ENCODE data around the gene SCO1.
"Not testable (repeated sequence)": the region's sequence is repeated elsewhere in the genome, so short reads cannot be mapped to it uniquely, and the experiment has no call there.

The SCO1 gene

DNA sequence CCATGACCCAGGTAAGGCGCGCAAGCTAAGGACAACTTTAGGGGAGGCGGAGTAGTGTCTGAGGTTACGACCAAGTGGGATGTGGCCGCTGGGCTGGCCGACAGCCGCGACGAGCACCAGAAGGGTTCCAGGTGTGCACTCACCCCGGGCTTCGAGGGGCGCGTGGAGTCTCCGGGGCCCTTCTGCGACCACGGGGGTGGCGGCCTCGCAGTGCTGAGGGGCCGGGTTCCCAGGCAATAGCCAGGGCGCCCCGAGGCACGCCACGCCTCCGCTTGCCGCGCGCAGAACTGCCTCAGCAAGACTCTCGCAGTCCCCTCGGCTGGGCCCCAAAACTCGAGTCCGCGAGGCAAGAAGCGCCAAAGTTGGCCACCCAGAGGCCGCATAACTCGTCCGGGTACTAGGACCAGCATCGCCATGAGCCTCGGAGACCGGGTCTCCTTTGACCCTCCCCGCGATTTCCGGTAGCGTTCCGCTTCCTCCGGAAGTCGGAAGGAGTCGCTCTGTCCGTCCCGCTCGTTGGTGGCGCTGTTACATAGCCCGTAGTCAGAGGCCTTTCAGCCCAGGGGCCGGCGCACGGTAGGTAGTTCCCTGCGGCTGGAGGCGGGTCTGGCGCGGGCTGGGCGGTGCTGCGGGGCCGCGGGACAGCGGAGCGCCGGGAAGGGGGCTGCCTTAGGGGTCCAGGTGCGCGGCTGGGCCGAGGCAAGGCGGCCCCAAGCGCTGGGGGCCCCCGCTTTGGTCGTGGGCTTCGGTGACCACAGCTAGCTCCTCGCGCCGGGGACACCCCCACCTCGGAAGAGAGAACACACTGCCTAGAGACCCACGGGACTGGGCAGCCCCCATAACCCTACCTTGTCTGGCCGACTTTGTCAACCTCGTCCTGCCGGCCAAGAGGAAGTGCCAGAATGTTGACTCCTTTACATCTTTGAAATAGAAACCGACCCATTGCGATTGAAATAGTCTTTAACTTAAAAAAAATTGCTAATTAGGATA is at the start of gene SCO1, which contains the start of gene ADPRM:
Gene SCO1, minus strand, starts transcription at position 442 of the 990 bp plus-strand sequence. Its CDS starts 26 bp downstream, at position 416.
Gene ADPRM, plus strand, starts transcription at position 503 of the 990 bp plus-strand sequence. CDS start 7,333 bp downstream, outside the sequence.
- peak; percentile 86 for DNase-seq

DNA sequence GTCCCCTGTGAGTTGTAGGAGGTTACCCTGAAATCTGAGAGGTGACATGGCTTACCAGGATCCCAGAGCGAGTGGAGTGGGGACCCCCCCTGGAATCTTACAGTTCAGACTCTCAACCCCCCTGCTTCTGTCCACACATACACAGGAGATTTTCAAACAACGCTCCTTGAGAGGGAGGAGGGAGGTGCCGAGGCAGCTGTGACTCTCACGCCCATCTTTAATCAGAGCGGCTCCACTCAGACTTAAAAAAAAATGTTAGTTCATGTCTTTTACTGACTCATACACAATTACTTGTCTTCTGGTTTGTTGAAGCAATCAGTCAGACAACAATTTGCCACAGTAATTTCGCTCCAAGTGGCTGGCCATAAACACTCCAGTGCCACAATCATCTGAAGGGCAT is 47.9 kb upstream of the SCO1 start:
- DNase-seq, result no peak

DNA sequence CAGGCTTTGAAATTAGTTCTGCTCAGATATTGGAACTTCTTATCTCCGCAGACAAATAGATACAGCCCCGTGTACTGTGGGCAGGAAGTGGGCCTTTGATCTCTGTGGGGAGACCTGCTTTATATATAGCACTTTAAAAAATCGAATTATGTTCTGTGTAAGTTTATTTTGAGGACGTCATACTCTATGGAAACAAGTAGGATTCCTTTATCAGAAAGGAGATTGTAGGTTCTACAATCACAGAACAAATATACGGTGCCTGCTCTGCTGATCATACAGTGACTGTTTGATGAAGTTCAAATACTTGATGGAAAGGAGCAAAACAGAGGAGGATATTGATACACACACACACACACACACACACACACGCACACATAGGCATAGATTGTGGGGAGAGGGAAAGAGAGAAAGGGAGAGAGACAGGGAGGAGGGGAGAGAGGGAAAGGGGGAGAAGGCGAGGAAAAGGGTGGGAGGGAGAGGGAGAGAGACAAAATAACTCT is 47.2 kb upstream of the SCO1 start:
- no peak for DNase-seq

DNA sequence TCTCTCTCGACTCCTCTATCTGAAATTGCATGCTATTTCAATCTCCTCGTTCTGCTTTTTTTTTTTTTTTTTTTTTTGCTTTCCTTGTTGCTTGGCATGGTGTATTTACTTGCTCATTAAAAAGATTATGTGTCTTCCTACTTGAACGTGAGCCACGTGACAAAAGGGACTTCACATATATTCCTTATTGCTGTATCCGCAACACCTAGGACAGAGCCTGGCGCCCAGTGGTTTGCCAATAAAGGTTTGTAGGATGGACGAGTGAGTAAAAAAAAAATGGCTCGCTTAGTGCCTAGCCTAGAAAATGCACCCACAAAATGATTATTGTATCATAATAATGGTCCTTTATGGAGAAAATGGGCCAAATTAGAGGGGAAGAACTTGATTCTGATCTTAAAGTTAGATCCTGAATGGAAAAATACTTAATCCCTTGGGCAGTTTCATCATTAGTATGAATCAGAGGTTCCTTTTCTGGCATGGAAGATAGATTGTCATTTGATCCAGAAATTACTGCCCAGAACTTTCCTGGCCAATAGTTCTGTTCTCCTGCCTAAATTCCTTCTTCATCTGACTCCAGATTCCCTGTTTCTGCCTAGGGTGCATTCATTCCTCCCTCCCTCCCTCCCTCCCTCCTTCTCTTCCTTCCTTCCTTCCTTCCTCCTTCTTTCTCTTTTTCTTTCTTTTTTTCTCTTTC is 46.1 kb upstream of the SCO1 start:
- no peak for DNase-seq

DNA sequence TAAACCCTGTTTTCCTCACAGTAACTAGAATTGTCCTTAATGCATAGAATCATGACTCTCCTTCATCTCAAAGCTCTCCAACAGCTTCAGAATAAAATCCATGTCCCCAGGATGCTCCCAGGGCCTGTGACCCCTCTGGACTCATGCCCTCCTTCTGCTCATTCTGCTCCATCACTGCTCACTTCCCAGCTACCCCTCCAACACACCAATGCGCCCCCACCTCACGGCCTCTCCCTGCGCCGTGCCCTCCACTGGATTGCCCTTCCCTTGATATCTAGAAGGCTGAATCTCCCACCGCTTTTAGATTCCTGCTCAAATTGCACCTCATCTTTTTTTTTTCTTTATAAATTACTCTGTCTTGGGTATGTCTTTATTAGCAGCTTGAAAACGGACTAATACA is 45.1 kb upstream of the SCO1 start:
- no peak for DNase-seq

DNA sequence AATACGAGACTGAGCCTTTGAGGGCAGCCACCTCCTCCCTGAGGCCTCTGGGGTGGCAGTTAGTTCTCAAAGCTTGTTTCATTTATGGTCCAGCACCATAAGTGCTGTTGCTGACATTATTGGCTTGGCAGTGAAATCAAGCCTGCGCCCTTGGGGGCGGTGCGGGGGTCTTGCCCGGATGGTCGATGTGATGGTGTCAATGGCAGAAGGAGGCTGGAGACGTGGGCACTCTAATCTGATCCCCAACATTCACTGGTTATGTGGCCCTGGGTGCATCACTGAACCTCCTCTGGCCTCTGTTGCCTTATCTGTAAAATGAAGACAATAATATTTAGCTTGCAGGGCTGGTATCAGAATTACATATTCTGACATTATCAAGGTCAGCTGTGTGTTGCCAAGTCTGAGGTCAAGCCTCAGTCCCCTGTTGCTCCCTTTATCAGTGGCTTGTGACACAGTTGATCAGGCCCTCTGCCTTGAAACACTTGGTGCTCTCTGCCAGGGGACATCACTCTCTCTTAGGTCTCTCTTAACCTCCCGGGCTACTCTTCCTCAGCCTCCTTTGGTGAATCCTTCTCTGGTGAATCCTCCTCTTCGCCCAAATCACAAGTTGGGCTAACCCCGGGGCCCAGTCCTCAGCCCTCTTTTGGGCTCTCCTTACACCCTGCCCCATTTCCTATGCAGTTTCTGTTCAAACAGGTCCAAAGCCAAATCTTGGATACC is 44.2 kb upstream of the SCO1 start:
- DNase-seq, result no peak

DNA sequence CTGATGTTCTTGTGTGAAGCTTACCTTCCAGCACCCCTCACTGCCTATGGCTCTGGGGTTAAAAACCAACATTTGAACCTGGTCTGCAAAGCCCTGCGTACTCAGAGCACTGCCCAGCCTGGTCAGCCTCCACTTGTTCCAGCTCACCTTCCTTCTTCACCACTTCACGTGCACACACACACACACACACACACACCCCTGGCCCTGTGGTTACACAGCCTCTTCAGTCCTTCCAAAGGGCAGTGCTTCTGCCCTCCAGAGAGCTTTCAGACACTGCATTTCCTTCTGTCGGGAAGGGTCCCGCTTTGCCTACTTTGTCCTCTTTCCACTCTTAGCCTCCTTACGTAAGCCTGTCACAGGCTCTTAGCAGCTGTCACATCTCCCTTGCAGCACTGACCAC is 42.1 kb upstream of the SCO1 start:
- no peak for DNase-seq

DNA sequence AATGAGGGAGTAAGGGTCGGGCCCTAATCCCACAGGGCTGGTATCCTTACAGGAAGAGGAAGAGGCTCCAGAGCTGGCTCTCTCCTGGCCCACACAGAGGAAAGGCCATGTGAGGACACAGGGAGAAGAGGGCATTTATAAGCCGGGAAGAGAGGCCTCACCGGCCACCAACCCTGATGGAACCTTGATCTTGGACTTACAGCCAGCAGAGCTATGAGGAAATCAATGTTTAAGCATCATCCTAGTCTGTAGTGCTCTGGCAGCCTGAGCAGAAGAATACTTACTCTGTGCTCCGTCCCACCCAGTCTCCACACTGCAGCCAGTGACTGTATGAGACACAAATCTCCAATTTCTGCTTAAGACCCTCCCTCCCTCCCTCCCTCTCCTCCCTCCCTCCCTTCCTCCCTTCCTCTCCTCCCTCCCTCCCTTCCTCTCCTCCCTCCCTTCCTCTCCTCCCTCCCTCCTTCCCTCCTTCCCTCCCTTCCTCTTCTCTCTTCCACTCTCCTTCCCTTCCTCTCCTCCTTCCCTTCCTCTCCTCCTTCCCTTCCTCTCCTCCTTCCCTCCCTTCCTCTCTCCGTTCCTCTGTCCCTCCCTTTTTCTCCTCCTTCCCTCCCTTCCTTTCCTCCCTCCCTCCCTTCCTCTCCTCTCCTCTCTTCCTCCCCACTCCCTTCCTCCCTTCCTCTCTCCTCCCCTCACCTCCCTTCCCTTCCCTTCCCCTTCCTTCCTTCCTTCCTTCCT is 41.4 kb upstream of the SCO1 start:
- DNase-seq, result no peak

DNA sequence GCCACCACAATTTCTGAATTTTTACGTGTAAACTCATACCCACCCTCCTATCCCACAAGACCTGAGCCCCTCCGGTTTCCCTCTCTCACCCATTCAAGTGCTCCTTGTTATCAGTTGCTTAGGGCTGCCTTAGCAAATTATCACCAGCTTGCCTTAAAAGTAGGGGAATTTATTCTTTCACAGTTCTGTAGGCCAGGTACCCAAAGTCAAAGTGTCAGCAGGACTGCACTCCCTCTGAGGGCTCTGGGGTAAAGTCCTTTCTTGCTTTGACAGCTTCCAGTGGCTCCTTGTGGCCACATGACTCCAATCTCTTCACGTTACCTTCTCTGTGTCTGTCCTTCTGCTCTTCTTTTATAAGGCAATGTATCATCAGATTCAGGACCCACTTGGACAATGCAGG is 40.4 kb upstream of the SCO1 start:
- no peak for DNase-seq

DNA sequence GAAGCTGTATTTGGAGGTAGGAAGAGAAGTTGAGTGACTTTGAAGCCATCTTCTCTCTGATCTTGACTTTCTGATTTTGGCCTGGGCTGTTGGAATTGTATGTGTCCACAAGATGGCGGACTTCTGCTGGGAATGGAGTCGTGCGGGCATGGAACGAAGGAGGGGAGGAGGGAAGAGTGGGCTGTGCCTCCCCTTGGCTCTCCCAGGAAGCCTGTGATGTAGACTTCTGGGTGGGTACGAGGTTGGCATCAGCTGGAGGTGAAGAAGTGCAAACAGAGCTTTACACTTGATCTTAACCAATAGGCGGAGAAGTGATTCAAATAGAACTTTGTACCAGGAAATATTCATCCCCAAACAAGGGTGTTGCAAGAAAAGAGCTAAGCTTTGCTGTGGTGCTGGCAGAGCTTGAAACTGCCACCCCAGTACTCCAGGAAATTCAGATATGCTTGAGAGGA is 39.9 kb upstream of the SCO1 start:
- peak; percentile 20 for DNase-seq

DNA sequence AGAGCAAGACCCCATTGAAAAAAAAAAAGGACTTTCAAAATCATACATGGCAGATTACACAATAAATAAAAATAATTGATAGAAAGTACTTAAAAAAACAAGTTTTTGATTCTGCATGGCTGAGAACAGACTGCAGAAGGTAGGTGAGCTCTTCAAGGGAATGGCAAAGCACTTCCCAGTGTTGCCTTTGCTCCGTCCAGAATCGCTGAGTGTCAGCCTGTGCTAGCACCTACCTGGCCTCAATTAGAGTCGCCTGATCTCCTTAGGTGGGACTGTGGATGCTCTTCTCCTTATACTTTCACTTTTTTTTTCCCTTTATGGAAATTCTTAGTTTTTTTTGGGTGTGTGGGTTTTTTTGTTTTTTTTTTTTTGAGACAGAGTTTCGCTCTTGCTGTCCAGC is 38.5 kb upstream of the SCO1 start:
- no peak for DNase-seq

DNA sequence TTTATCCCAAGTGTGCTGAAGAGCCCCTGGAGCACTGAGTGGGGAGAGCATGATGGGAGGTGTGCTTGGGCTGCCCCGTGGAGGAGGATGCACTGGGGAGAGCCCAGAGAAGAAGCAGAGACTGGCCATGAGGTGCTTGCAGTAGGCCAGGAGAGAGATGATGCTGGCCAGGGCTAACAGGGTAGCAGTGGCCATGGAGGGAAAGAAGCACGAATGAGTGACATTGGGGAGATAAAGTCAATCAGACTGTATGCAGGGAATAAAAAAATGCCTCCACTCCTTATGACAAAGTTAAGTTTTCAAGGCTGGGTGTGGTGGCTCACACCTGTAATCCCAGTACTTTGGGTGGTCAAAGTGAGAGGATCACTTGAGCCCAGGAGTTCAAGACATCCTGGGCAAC is 37.9 kb upstream of the SCO1 start:
- DNase-seq, result no peak

DNA sequence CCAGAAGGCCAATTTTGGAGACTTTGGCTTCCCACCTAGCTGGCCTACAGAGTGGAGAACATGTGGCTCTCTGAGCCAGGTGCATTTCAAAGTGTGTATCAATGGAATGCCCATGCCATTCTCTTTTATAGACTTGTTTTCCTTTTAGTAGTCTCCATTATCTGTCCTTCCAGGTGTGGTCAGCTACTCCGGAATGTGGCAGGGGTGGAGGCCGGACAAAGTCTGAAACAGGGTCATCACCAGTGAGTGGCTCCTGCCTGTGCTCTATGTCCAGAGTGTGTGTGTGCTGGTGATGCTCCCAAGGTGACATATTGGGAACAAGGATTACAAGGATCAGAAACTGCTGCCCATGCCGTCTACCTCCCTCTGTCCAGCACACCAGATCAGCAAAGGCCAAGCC is 36.3 kb upstream of the SCO1 start:
- DNase-seq, result no peak

DNA sequence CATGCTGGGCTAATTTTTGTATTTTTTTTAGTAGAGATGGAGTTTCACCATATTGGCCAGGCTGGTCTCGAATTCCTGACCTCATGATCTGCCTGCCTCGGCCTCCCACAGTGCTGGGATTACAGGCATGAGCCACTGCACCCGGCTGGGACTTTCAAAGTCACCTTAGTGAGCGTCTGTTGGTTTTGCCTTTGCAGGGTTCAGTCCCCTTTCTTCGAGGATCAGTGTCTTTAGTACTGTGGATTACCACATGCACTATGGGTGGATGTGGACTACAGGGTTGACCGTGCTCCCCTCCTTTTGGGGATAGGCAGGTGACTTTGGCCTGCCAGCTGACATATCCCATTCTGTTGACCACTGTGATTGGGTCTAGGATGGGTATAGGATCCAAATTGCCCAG is 34.8 kb upstream of the SCO1 start:
- not testable (repeated sequence) for DNase-seq

DNA sequence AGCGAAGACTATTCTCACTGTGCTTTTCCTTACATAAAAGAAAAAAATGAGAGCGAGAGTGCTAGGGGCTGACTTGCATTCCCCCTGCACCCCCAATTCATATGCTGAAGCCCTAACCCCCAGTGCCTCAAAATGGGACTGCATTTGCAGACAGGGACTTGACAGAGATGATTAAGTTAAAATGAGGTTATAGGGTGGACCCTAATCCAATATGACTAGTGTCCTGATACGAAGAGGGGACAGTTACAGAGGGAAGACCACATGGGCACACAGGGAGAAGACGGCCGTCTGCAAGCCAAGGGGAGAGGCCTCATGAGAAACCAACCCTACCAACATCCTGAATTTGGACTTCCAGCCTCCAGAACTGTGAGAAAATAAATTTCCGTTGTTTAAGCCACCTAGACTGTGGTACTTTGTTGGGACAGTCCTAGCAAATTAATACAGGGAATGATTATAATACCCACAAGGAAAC is 34.1 kb upstream of the SCO1 start:
- DNase-seq, result no peak

DNA sequence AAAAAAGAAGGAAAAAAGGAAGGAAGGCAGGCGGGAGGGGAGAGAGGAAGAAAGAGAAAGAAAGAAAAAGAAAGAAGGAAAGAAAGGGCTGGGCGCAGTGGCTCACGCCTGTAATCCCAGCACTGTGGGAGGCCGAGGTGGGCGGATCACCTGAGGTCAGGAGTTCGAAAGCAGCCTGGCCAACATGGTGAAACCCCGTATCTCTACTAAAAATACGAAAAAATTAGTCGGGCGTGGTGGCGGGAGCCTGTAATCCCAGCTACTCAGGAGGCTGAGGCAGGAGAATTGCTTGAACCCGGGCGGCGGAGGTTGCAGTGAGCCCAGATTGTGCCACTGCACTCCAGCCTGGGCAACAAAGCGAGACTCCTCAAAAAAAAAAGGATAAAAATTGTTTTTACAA is 32.9 kb upstream of the SCO1 start:
- not testable (repeated sequence) for DNase-seq

DNA sequence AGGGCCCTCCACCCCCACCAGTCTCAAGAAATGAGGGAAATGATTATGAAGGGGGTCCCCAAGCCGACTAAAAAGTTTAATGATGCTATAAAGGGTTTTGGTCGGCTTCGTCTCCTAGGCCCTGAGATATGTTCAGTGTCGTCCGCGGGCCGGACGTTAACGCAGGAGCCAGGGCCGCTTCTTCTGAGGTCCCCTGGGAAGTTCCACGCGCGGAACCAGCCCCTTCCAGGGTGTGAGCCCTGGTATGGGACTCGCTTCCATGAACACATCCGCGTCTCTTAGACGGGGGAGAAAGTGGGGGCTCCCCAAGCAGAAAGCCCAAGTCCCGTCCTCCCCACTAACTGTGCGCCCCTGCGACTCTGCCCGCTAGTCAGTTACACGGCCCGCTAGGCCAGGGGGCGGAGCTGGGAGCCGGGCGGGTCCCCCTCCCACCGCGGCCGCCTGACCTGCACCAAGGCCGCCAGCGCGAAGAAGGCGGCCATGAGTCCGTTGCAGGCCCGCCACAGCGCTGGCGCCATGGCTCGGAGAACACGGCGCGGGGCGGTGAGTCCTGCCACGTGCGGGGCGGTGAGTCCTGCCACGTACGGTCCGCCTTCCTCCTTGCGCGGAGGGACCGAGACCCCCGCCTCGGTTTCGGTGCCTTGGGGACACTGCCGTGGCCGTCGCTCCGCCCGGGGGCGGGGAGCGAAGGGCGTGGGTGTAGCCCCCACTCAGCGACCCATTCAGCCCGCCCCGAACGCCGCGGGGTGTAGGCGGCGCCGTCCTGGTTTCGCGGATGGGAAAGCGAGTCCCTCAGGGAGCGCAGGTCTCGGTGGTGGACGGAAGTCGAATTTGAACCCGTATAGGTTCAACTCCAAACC is 32.2 kb upstream of the SCO1 start, which contains the start of gene TMEM220:
Gene TMEM220, minus strand, starts transcription at position 690 of the 860 bp plus-strand sequence. Its CDS starts 172 bp downstream, at position 518.
- DNase-seq, result peak; percentile 25

DNA sequence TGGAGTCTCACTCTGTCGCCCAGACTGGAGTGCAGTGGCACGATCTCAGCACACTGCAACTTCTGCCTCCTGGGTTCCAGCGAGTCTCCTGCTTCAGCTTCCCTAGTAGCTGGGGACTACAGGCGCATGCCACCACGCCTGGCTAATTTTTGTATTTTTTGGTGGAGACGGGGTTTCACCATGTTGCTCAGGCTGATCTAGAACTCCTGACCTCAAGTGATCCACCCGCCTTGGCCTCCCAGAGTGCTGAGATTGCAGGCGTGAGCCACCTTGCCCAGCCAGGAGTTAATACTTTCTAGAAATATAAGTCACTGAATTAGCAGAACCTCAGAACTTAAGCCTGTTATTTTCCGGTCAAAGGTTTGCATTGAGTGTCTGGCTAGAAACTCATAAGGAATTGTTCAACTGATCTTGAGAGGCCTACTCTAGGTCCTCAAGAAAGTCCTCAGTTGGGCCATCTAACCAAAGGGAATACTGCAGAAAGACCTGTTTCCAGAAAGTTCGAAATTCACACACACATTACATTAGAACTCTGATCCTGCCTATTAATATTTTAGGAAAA is 31.1 kb upstream of the SCO1 start:
- DNase-seq, result no peak

DNA sequence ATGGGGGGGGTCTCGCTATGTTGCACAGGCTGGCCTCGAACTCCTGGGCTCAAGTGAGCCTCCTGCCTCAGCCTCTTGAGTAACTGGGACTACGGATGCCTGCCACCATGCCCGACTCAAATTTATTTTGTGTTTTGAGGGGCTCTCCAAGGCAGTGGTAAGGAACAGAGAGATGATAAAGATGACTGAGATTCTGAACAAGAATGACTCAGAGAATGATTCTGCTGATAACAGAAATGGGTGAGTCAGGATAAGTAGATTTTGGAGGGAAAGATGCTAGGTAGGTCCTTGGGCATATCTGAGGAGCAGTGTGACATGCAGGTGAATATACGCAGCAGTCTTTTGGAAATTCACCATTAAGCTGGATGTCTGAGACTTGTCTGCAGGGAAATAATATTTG is 29.9 kb upstream of the SCO1 start:
- no peak for DNase-seq

DNA sequence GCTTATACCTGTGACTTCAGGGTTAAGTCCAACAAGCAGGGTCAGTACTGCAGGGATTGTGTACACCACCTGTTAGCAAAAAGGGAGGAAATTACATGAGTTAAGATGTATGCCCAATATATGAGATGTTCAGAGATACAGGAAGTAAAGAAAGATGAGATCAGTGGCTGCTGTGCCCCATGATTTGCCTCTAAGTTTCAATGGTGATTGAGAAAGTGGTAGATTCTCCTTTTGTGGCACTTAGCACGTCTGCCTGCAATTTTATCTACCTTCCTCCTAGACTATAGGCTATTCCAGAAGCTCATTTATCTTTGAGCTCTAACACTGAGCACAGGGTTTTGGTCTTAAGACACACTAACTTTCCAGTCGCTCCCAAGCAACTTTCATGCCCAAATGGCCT is 28.9 kb upstream of the SCO1 start:
- DNase-seq, result no peak

DNA sequence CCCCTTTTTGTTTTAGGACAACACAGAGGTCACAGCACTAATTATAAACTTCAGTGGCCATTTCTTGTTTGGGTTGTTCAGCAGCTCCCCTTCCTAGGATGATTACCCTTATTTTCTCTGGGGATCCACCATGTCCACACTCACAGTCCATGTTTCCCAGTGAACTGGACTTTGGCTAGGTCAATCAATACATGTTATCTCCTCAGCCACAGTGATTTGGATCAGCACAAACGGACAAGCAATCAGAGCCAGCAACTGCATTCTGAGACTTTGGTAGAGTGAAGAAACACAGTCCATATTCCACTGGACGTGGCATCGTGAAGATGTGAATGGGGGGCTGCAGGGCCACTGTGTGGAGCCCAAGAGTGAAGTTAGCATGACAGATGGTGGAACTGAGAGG is 27.9 kb upstream of the SCO1 start:
- DNase-seq, result no peak

Data from activated CD4-positive, alpha-beta T cell treated with anti-CD3 and anti-CD28 coated beads, Interleukin-2, amount 50 U/mL, for 1 hour (primary cell).